Measurements from ENCODE around the gene EIF2A.

The EIF2A gene

GRCh38 chr3:150626148-150626930 is 79.8 kb downstream of the EIF2A start:
- Mint-ChIP-seq H3K36me3 (ENCODE audit: low read depth) (peaks cover 46% of the 10 kb centered on the region), H3K27me3 (ENCODE audit: low read depth) (no peaks in the 10 kb centered on the region), H3K27ac (peak overlapping the region in 1 of 3 experiments; percentile 0), H3K9me3 (no peaks in the 10 kb centered on the region), H3K4me3 (no peak overlapping the region), H3K4me1 (peaks cover 35% of the 10 kb centered on the region)
- no peak for TF ChIP-seq CTCF (IDR thresholded peaks at IDR 0.05; ENCODE audit: unreplicated experiment in 3 of 3)

- Mint-ChIP-seq H3K36me3 (ENCODE audit: low read depth) (peaks cover 46% of the 10 kb centered on the region), H3K9me3 (no peaks in the 10 kb centered on the region), H3K4me3 (no peak overlapping the region), H3K27ac (peak overlapping the region in 2 of 3 experiments; percentile 18 to 51), H3K27me3 (ENCODE audit: low read depth) (no peaks in the 10 kb centered on the region), H3K4me1 (peaks cover 30% of the 10 kb centered on the region)
- no peak for TF ChIP-seq CTCF (IDR thresholded peaks at IDR 0.05; ENCODE audit: unreplicated experiment in 3 of 3)
Measured at GRCh38 chr3:150627557-150627956, 81.0 kb downstream of the EIF2A start.

- TF ChIP-seq CTCF (IDR thresholded peaks at IDR 0.05; ENCODE audit: unreplicated experiment in 3 of 3): no peak
- Mint-ChIP-seq H3K4me1 (peaks cover 9% of the 10 kb centered on the region), H3K36me3 (ENCODE audit: low read depth) (peaks cover 34% of the 10 kb centered on the region), H3K4me3 (no peak overlapping the region), H3K27me3 (ENCODE audit: low read depth) (no peaks in the 10 kb centered on the region), H3K27ac (no peak overlapping the region), H3K9me3 (no peaks in the 10 kb centered on the region)
Measured at GRCh38 chr3:150631515-150632221, 85.1 kb downstream of the EIF2A start.

GRCh38 chr3:150635076-150635475 is 88.5 kb downstream of the EIF2A start:
- TF ChIP-seq CTCF (IDR thresholded peaks at IDR 0.05; ENCODE audit: unreplicated experiment in 3 of 3): no peak
- Mint-ChIP-seq H3K4me3 (no peak overlapping the region), H3K4me1 (no peaks in the 10 kb centered on the region), H3K9me3 (no peaks in the 10 kb centered on the region), H3K27ac (no peak overlapping the region), H3K36me3 (ENCODE audit: low read depth) (peaks cover 9% of the 10 kb centered on the region), H3K27me3 (ENCODE audit: low read depth) (no peaks in the 10 kb centered on the region)

- no peaks in the 10 kb centered on the region for H3K4me1 Mint-ChIP-seq
- H3K27me3 Mint-ChIP-seq (ENCODE audit: low read depth): no peaks in the 10 kb centered on the region
- no peak for TF ChIP-seq CTCF (IDR thresholded peaks at IDR 0.05; ENCODE audit: unreplicated experiment in 3 of 3)
- peaks cover 6% of the 10 kb centered on the region for H3K36me3 Mint-ChIP-seq (ENCODE audit: low read depth)
- no peaks in the 10 kb centered on the region for H3K9me3 Mint-ChIP-seq
- H3K27ac Mint-ChIP-seq: no peak overlapping the region
- no peak overlapping the region for H3K4me3 Mint-ChIP-seq
Measured at GRCh38 chr3:150635526-150635925, 88.9 kb downstream of the EIF2A start.
